CD14-positive monocyte (primary cell): ENCODE data around the gene CCDC86. TPM values are rescaled to one million over a fixed set of nuclear protein-coding genes. Genes with fewer than 3 reads are reported as not detected.

Experiments
- DNase-seq, 3 donors: peaks; one replicate each; pipeline ENCODE4 v3.0.0-alpha.2; 2011 to 2022
- H2AFZ ChIP-seq: 2 replicates; pipeline ENCODE4 v1.6.0; 2012; ENCODE audit warnings: mild to moderate bottlenecking, low read depth, low read length, inconsistent platforms; ENCODE audit not compliant: insufficient read depth, poor library complexity, severe bottlenecking
- H3K27ac ChIP-seq, 2 donors: 1 replicate in 1 of 2; 2 replicates in 1 of 2; pipeline ENCODE4 v1.5.1; 2012 to 2013; ENCODE audit warnings: low read length in 2 of 2, control low read depth in 1 of 2, inconsistent platforms in 1 of 2, low read depth in 1 of 2, mild to moderate bottlenecking in 1 of 2
- H3K27me3 ChIP-seq, 2 donors: one replicate each; pipeline versions ENCODE4 v1.6.0 to v1.6.1; 2011 to 2013; ENCODE audit warnings: low read length in 2 of 2; ENCODE audit not compliant: control insufficient read depth in 2 of 2, insufficient read depth in 2 of 2
- H3K36me3 ChIP-seq, 2 donors: replicated peaks in 1 of 2; 1 replicate in 1 of 2; 2 replicates in 1 of 2; pipeline versions ENCODE4 v1.5.1 to v1.6.1; 2012 to 2013; ENCODE audit warnings: low read length in 2 of 2, control low read depth in 1 of 2, inconsistent platforms in 1 of 2, mild to moderate bottlenecking in 1 of 2; ENCODE audit not compliant: insufficient read depth in 2 of 2, control insufficient read depth in 1 of 2
- H3K4me1 ChIP-seq, 2 donors: 1 replicate in 1 of 2; 2 replicates in 1 of 2; pipeline versions ENCODE4 v1.5.1 to v1.6.1; 2012 to 2013; ENCODE audit warnings: low read length in 2 of 2, control low read depth in 1 of 2, inconsistent platforms in 1 of 2, mild to moderate bottlenecking in 1 of 2, moderate library complexity in 1 of 2; ENCODE audit not compliant: insufficient read depth in 2 of 2, control insufficient read depth in 1 of 2
- H3K4me2 ChIP-seq: replicated peaks from 2 replicates; pipeline ENCODE3; 2012; ENCODE audit warnings: low read length, moderate library complexity, mild to moderate bottlenecking; ENCODE audit not compliant: poor library complexity, severe bottlenecking; ENCODE audit errors: extremely low read depth
- H3K4me3 ChIP-seq, 3 experiments: fragments of 200-600 bp in 1 of 3; sonication (generic) in 1 of 3; replicated peaks in 1 of 3; 1 replicate in 2 of 3; 2 replicates in 1 of 3; pipeline ENCODE4 v1.5.1; 2011 to 2013; ENCODE audit warnings: low read length in 3 of 3, mild to moderate bottlenecking in 3 of 3, control low read depth in 2 of 3, low read depth in 2 of 3, inconsistent platforms in 1 of 3, moderate library complexity in 1 of 3
- H3K79me2 ChIP-seq: 2 replicates; pipeline ENCODE4 v1.6.0; 2012; ENCODE audit warnings: mild to moderate bottlenecking, control low read depth, inconsistent platforms, low read length, moderate library complexity; ENCODE audit not compliant: insufficient read depth
- H3K9ac ChIP-seq: 2 replicates; pipeline ENCODE4 v1.6.0; 2017; ENCODE audit warnings: low read length, mild to moderate bottlenecking; ENCODE audit not compliant: insufficient read depth, poor library complexity, severe bottlenecking
- H3K9me3 ChIP-seq, 2 donors: replicated peaks in 1 of 2; 1 replicate in 1 of 2; 2 replicates in 1 of 2; pipeline versions ENCODE4 v1.5.1 to v1.6.1; 2012 to 2013; ENCODE audit warnings: low read length in 2 of 2, control low read depth in 1 of 2; ENCODE audit not compliant: control insufficient read depth in 1 of 2, insufficient read depth in 1 of 2
- H4K20me1 ChIP-seq: 2 replicates; pipeline ENCODE4 v1.6.0; 2012; ENCODE audit warnings: mild to moderate bottlenecking, low read length, control low read depth, moderate library complexity; ENCODE audit not compliant: insufficient read depth
- H3K27ac Mint-ChIP-seq, 7 donors: one replicate each; pipeline ENCODE4 v1.8.0; 2020; ENCODE audit warnings: mild to moderate bottlenecking in 7 of 7, mixed read lengths in 7 of 7, moderate library complexity in 6 of 7, inconsistent platforms in 2 of 7
- H3K27me3 Mint-ChIP-seq, 3 donors: one replicate each; pipeline ENCODE4 v1.8.0; 2021 to 2022; ENCODE audit warnings: low read depth in 3 of 3, mild to moderate bottlenecking in 3 of 3, mixed read lengths in 3 of 3, moderate library complexity in 3 of 3, inconsistent platforms in 1 of 3
- H3K36me3 Mint-ChIP-seq, 2 donors: one replicate each; pipeline ENCODE4 v1.8.0; 2020; ENCODE audit warnings: mixed read lengths in 2 of 2, inconsistent platforms in 1 of 2, mild to moderate bottlenecking in 1 of 2
- H3K4me1 Mint-ChIP-seq: one replicate; pipeline ENCODE4 v1.8.0; 2020; ENCODE audit warnings: mild to moderate bottlenecking, mixed read lengths
- H3K4me3 Mint-ChIP-seq, 2 donors: one replicate each; pipeline ENCODE4 v1.8.0; 2020; ENCODE audit warnings: mild to moderate bottlenecking in 2 of 2, mixed read lengths in 2 of 2, moderate library complexity in 1 of 2
- H3K9me3 Mint-ChIP-seq, 7 donors: one replicate each; pipeline ENCODE4 v1.8.0; 2020 to 2022; ENCODE audit warnings: mixed read lengths in 7 of 7, mild to moderate bottlenecking in 6 of 7, moderate library complexity in 6 of 7, inconsistent platforms in 2 of 7
- CTCF ChIP-seq: fragments of 200-600 bp; IDR thresholded peaks from one replicate; pipeline ENCODE4 v1.8.0; 2022; ENCODE audit warnings: antibody characterized with exemption, mild to moderate bottlenecking
- WGBS: methylation state at CpG from one replicate; pipeline ENCODE4 v1.1.5; 2013; ENCODE audit warnings: missing lambda C conversion rate; ENCODE audit not compliant: insufficient coverage; 5-methylcytosine and 5-hydroxymethylcytosine counted together
- intact Hi-C, 2 donors: fragments of 100-400 bp; cut with micrococcal nuclease; formaldehyde crosslinking; loops; one replicate each; pipeline versions ENCODE4 v1.15.0 to v1.15.1; 2023
- polyA plus RNA-seq, 3 donors: library from polyadenylated mRNA; depleted of rRNA in 1 of 3; unstranded in 2 of 3; stranded (reverse) in 1 of 3; fragments of 300-500 nt in 2 of 3; fragments of >200 nt in 1 of 3; fragmentation: Illumina TruSeq in 2 of 3; gene quantifications; 1 replicate in 2 of 3; 2 replicates in 1 of 3; pipeline ENCODE4 v1.2.3, GENCODE V29; 2012 to 2021

Gene CCDC86
- polyA plus RNA-seq, 3 donors, result 7.2 to 10.2 (median 8.3) TPM

- no peak for DNase-seq
These were observed 28.4 kb downstream of the CCDC86 start for GRCh38 chr11:60870276-60870675.

GRCh38 chr11:60870733-60871377, 28.9 kb downstream of the CCDC86 start:
- WGBS, result 71% methylated on average over 12 of the region's 13 CpGs
- no peak overlapping the region for H2AFZ ChIP-seq
- H3K4me3 ChIP-seq, result no peak overlapping the region
- peaks cover 12% of the 10 kb centered on the region for H3K4me1 Mint-ChIP-seq
- no peaks in the 10 kb centered on the region for H3K79me2 ChIP-seq
- TF ChIP-seq CTCF, result no peak
- no peaks in the 10 kb centered on the region for H3K27me3 ChIP-seq
- H3K9me3 ChIP-seq, result no peaks in the 10 kb centered on the region
- no peaks in the 10 kb centered on the region for H4K20me1 ChIP-seq
- H3K36me3 ChIP-seq, result no peaks in the 10 kb centered on the region
- H3K9ac ChIP-seq, result no peak overlapping the region
- H3K27ac Mint-ChIP-seq, result no peak overlapping the region
- peaks cover 11 to 15% of the 10 kb centered on the region in 2 donors for H3K4me1 ChIP-seq
- DNase-seq, result no peak
- intact Hi-C loops, result no loop called here
- H3K36me3 Mint-ChIP-seq, result no peaks in the 10 kb centered on the region
- H3K9me3 Mint-ChIP-seq, result no peaks in the 10 kb centered on the region
- H3K27me3 Mint-ChIP-seq, result peaks cover 0 to 3% (median 2%) of the 10 kb centered on the region in 3 donors
- H3K4me3 Mint-ChIP-seq, result no peak overlapping the region
- H3K4me2 ChIP-seq, result no peak overlapping the region
- no peak overlapping the region for H3K27ac ChIP-seq

More at GRCh38 chr11:60870276-60870675, 28.4 kb downstream of the CCDC86 start:
- Mint-ChIP-seq H3K9me3 (no peaks in the 10 kb centered on the region), H3K36me3 (no peaks in the 10 kb centered on the region), H3K4me1 (peaks cover 14% of the 10 kb centered on the region), H3K27ac (no peak overlapping the region), H3K4me3 (no peak overlapping the region), H3K27me3 (peaks cover 0 to 3% (median 2%) of the 10 kb centered on the region in 3 donors)
- intact Hi-C loops, result no loop called here
- H3K4me2 ChIP-seq, result no peak overlapping the region
- no peak overlapping the region for H3K27ac ChIP-seq
- no peaks in the 10 kb centered on the region for H3K27me3 ChIP-seq
- TF ChIP-seq CTCF, result no peak
- no peaks in the 10 kb centered on the region for H3K36me3 ChIP-seq
- H4K20me1 ChIP-seq, result no peaks in the 10 kb centered on the region
- no peak overlapping the region for H2AFZ ChIP-seq
- H3K4me3 ChIP-seq, result no peak overlapping the region
- no peak overlapping the region for H3K9ac ChIP-seq
- H3K79me2 ChIP-seq, result no peaks in the 10 kb centered on the region
- 86% methylated on average over 2 of the region's 3 CpGs for WGBS
- H3K9me3 ChIP-seq, result no peaks in the 10 kb centered on the region
- peaks cover 11 to 15% of the 10 kb centered on the region in 2 donors for H3K4me1 ChIP-seq
